ENCODE measurements around the gene CALML6.

DNA sequence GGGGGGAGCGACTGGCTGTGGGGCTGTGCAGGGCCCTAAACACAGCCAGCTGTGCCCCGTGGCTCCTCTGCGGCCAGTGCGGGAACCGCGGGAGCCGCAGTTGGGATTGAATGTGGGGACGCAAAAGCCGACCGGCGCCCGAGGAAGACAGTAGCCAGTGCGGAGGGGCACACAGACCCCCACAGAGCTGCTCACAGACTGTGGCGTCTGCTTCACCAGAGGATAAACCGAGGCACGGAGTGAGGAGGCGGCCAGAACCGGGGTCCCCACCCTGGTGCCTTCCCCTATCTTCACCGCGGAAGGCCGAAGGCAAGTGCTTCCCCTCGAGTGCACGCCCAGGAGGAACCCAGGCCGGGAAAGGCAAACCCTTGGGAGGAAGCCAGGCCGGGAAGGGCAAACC is 12.7 kb downstream of the CALML6 start:
- TF ChIP-seq ZNF214 (tag by site-specific recombination; IDR thresholded peaks at IDR 0.05; ENCODE audit: borderline replicate concordance) = no peak
- TF ChIP-seq, protein P1, sequence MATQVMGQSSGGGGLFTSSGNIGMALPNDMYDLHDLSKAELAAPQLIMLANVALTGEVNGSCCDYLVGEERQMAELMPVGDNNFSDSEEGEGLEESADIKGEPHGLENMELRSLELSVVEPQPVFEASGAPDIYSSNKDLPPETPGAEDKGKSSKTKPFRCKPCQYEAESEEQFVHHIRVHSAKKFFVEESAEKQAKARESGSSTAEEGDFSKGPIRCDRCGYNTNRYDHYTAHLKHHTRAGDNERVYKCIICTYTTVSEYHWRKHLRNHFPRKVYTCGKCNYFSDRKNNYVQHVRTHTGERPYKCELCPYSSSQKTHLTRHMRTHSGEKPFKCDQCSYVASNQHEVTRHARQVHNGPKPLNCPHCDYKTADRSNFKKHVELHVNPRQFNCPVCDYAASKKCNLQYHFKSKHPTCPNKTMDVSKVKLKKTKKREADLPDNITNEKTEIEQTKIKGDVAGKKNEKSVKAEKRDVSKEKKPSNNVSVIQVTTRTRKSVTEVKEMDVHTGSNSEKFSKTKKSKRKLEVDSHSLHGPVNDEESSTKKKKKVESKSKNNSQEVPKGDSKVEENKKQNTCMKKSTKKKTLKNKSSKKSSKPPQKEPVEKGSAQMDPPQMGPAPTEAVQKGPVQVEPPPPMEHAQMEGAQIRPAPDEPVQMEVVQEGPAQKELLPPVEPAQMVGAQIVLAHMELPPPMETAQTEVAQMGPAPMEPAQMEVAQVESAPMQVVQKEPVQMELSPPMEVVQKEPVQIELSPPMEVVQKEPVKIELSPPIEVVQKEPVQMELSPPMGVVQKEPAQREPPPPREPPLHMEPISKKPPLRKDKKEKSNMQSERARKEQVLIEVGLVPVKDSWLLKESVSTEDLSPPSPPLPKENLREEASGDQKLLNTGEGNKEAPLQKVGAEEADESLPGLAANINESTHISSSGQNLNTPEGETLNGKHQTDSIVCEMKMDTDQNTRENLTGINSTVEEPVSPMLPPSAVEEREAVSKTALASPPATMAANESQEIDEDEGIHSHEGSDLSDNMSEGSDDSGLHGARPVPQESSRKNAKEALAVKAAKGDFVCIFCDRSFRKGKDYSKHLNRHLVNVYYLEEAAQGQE (tag by site-specific recombination; IDR thresholded peaks at IDR 0.05) = no peak
- TF ChIP-seq, protein P2, sequence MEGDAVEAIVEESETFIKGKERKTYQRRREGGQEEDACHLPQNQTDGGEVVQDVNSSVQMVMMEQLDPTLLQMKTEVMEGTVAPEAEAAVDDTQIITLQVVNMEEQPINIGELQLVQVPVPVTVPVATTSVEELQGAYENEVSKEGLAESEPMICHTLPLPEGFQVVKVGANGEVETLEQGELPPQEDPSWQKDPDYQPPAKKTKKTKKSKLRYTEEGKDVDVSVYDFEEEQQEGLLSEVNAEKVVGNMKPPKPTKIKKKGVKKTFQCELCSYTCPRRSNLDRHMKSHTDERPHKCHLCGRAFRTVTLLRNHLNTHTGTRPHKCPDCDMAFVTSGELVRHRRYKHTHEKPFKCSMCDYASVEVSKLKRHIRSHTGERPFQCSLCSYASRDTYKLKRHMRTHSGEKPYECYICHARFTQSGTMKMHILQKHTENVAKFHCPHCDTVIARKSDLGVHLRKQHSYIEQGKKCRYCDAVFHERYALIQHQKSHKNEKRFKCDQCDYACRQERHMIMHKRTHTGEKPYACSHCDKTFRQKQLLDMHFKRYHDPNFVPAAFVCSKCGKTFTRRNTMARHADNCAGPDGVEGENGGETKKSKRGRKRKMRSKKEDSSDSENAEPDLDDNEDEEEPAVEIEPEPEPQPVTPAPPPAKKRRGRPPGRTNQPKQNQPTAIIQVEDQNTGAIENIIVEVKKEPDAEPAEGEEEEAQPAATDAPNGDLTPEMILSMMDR (tag by site-specific recombination; IDR thresholded peaks at IDR 0.05) = no peak
- TF ChIP-seq YY1 (tag by site-specific recombination; IDR thresholded peaks at IDR 0.05) = no peak
- TF ChIP-seq, protein P3, sequence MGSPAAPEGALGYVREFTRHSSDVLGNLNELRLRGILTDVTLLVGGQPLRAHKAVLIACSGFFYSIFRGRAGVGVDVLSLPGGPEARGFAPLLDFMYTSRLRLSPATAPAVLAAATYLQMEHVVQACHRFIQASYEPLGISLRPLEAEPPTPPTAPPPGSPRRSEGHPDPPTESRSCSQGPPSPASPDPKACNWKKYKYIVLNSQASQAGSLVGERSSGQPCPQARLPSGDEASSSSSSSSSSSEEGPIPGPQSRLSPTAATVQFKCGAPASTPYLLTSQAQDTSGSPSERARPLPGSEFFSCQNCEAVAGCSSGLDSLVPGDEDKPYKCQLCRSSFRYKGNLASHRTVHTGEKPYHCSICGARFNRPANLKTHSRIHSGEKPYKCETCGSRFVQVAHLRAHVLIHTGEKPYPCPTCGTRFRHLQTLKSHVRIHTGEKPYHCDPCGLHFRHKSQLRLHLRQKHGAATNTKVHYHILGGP (tag by site-specific recombination; IDR thresholded peaks at IDR 0.05) = no peak
- TF ChIP-seq, protein P4, sequence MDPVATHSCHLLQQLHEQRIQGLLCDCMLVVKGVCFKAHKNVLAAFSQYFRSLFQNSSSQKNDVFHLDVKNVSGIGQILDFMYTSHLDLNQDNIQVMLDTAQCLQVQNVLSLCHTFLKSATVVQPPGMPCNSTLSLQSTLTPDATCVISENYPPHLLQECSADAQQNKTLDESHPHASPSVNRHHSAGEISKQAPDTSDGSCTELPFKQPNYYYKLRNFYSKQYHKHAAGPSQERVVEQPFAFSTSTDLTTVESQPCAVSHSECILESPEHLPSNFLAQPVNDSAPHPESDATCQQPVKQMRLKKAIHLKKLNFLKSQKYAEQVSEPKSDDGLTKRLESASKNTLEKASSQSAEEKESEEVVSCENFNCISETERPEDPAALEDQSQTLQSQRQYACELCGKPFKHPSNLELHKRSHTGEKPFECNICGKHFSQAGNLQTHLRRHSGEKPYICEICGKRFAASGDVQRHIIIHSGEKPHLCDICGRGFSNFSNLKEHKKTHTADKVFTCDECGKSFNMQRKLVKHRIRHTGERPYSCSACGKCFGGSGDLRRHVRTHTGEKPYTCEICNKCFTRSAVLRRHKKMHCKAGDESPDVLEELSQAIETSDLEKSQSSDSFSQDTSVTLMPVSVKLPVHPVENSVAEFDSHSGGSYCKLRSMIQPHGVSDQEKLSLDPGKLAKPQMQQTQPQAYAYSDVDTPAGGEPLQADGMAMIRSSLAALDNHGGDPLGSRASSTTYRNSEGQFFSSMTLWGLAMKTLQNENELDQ (tag by site-specific recombination; IDR thresholded peaks at IDR 0.05; ENCODE audit: low read depth) = no peak
- TF ChIP-seq KLF9 (tag by site-specific recombination; IDR thresholded peaks at IDR 0.05; ENCODE audit: low read depth) = no peak
- TF ChIP-seq ZNF292 (tag by site-specific recombination; IDR thresholded peaks at IDR 0.05; ENCODE audit: borderline replicate concordance, low read depth) = no peak
- no peak for TF ChIP-seq ZNF626 (tag by site-specific recombination; IDR thresholded peaks at IDR 0.05)
- TF ChIP-seq ZNF24 (tag by site-specific recombination; IDR thresholded peaks at IDR 0.05) = no peak
- no peak for TF ChIP-seq ZNF510 (tag by site-specific recombination; IDR thresholded peaks at IDR 0.05; ENCODE audit: insufficient replicate concordance)
- no peak for TF ChIP-seq ZNF121 (tag by site-specific recombination; IDR thresholded peaks at IDR 0.05)
